Panc1 (cell line): ENCODE data around the gene MAP3K14.

Experiments
- CTCF ChIP-seq: fragments of 450-650 bp; IDR thresholded peaks from 2 replicates; pipeline ENCODE4 v1.5.1; 2017; ENCODE audit warnings: mild to moderate bottlenecking
- REST ChIP-seq, 2 experiments: IDR thresholded peaks; 2 replicates each; pipeline ENCODE4 v1.6.1; 2011 to 2012; ENCODE audit warnings: low read depth in 2 of 2, control low read depth in 1 of 2, low read length in 1 of 2, mild to moderate bottlenecking in 1 of 2, moderate library complexity in 1 of 2; ENCODE audit not compliant: insufficient read depth in 1 of 2

- no peak for TF ChIP-seq CTCF
- no peak for TF ChIP-seq REST (IDR thresholded peaks at IDR 0.05; ENCODE audit: insufficient read depth in 1 of 2, low read depth in 2 of 2, low read length in 1 of 2)
These were observed 35.0 kb upstream of the MAP3K14 start for GRCh38 chr17:45351831-45352230.
